DOHH2 (cell line): ENCODE measurements around the gene MIA.

Experiments
- CTCF ChIP-seq: fragments of 200-600 bp; sonication (generic); IDR thresholded peaks from one replicate; pipeline ENCODE4 v1.5.1; 2014; ENCODE audit warnings: antibody characterized with exemption, mild to moderate bottlenecking, low read depth, low read length; ENCODE audit not compliant: poor library complexity, severe bottlenecking
- EZH2phosphoT487 ChIP-seq: fragments of 200-600 bp; sonication (generic); IDR thresholded peaks from 2 replicates; pipeline ENCODE4 v1.6.1; 2017; ENCODE audit warnings: borderline replicate concordance, mild to moderate bottlenecking, antibody characterized with exemption, low read length, moderate library complexity, mixed read lengths

- no peak for TF ChIP-seq CTCF
- no peak for TF ChIP-seq EZH2phosphoT487
Measured at GRCh38 chr19:40777937-40778705, 2.8 kb downstream of the MIA start, which contains the start of gene RAB4B.
